ENCODE data around the gene USP36.

- TF ChIP-seq CTCF (IDR thresholded peaks at IDR 0.05) (no peak), POLR2A (IDR thresholded peaks at IDR 0.05) (no peak), POLR2AphosphoS5 (IDR thresholded peaks at IDR 0.05) (no peak), EP300 (IDR thresholded peaks at IDR 0.05) (no peak)
These were observed 89.0 kb downstream of the USP36 start for GRCh38 chr17:78751447-78752161.
